RWPE1 (cell line): ENCODE results near the gene TANC1.

Source experiments
- CTCF ChIA-PET: fragments of 350-600 bp; sonication (Branson Sonifier 250); formaldehyde crosslinking; extraction: SDS; loops from one replicate; lab custom pipeline; 2021; lab: Yijun Ruan, JAX
- POLR2A ChIA-PET: fragments of 400-600 bp; formaldehyde crosslinking; extraction: SDS; loops from one replicate; lab custom pipeline; 2020; ENCODE audit warnings: antibody characterized with exemption; ENCODE audit not compliant: low non-redundant PET; lab: Yijun Ruan, JAX
- DNase-seq: peaks from one replicate; pipeline ENCODE4 v3.0.0; 2012; ENCODE audit warnings: low spot score
- H3K27ac ChIP-seq: fragments of 450-650 bp; 2 replicates; pipeline ENCODE4 v1.5.1; 2017
- TF ChIP-seq, protein P1 (sequence below): fragments of 450-650 bp; conservative IDR thresholded peaks from 2 replicates; pipeline ENCODE4 v1.5.1; 2017; ENCODE audit warnings: low read depth, mild to moderate bottlenecking

The TANC1 gene

DNA sequence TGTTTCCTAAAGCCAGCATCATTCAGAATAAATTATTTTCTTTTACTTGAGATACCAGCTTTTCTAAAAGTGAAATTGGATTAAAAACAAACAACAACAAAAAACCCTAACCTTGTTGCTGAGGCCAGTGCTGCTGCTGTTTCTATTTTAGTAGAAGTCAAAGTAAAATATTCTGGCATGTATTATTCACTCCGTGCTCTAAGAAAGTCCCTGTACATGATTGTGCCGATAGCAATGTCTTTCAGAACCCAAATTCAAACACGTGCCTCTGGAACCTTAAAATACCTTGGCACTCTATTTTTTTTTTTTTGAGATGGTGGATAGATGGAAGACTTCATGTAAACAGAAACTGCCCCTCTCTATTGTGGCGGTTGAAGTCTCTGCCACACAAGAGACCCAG is 43.7 kb downstream of the TANC1 start:
- TF ChIP-seq, protein P1, sequence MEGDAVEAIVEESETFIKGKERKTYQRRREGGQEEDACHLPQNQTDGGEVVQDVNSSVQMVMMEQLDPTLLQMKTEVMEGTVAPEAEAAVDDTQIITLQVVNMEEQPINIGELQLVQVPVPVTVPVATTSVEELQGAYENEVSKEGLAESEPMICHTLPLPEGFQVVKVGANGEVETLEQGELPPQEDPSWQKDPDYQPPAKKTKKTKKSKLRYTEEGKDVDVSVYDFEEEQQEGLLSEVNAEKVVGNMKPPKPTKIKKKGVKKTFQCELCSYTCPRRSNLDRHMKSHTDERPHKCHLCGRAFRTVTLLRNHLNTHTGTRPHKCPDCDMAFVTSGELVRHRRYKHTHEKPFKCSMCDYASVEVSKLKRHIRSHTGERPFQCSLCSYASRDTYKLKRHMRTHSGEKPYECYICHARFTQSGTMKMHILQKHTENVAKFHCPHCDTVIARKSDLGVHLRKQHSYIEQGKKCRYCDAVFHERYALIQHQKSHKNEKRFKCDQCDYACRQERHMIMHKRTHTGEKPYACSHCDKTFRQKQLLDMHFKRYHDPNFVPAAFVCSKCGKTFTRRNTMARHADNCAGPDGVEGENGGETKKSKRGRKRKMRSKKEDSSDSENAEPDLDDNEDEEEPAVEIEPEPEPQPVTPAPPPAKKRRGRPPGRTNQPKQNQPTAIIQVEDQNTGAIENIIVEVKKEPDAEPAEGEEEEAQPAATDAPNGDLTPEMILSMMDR, result no peak
- H3K27ac ChIP-seq, result no peak overlapping the region
- ChIA-PET POLR2A (no interaction called here), CTCF (interaction anchor here (0.6 kb wide), 1 partner anchor 226 kb away, joined by 3 read pairs; no protein-coding TSS in a partner anchor)
- no peak for DNase-seq

DNA sequence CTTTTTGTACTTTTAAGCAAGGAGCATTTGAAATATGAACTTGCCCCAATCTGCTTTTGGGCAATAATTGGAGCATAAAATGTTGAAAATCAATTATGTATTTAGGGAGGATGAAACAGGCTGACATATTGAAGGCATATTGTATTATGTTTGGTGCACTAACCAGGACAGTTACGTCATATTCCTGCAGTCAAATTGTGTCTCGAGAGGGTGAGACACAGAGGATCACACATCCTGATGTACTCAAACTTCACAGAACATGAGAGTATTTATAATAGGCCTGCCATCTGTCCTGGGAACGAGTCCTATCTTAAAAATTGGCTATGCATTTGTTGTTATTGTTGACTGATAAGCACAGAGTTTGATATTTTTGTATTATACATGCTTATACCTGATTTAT is 44.7 kb downstream of the TANC1 start:
- DNase-seq, result no peak
- TF ChIP-seq, protein P1, result no peak
- no peak overlapping the region for H3K27ac ChIP-seq
- ChIA-PET CTCF (no interaction called here), POLR2A (no interaction called here)

DNA sequence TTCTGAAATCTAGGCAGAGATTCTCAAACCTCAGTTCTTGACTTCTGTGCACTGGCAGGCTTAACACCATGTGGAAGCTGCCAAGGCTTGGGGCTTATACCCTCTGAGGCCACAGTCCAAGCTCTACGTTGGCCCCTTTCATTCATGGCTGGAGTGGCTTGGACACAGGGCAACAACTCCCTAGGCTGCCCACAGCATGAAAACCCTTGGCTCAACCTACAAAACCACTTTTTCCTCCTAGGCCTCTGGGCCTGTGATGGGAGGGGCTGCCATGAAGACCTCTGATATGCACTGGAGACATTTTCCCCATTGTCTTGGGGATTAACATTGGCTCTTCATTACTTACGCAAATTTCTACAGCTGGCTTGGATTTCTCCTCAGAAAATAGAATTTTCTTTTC is 46.7 kb downstream of the TANC1 start:
- DNase-seq, result no peak
- CTCF ChIA-PET, result interaction anchor here (0.6 to 0.8 kb wide), 2 partner anchors 104 to 140 kb away, joined by 3 read pairs; no protein-coding TSS in a partner anchor
- TF ChIP-seq, protein P1, result no peak
- POLR2A ChIA-PET, result no interaction called here
- no peak overlapping the region for H3K27ac ChIP-seq

DNA sequence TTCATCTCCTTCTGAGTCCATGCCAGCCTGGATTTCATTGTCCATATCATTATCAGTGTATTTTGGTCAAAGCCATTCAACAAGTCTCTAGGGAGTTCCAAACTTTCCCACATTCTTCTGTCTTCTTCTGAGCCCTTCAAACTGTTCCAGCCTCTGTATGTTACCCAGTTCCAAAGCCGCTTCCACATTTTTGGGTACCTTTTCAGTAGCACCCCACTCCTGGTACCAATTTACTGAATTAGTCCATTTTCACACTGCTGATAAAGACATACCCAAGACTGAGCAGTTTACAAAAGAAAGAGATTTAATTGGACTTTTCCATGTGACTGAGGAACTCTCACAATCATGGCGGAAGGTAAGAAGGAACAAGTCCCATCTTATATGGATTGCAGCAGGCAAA is 47.4 kb downstream of the TANC1 start:
- ChIA-PET CTCF (no interaction called here), POLR2A (no interaction called here)
- H3K27ac ChIP-seq, result no peak overlapping the region
- TF ChIP-seq, protein P1, result no peak
- no peak for DNase-seq

DNA sequence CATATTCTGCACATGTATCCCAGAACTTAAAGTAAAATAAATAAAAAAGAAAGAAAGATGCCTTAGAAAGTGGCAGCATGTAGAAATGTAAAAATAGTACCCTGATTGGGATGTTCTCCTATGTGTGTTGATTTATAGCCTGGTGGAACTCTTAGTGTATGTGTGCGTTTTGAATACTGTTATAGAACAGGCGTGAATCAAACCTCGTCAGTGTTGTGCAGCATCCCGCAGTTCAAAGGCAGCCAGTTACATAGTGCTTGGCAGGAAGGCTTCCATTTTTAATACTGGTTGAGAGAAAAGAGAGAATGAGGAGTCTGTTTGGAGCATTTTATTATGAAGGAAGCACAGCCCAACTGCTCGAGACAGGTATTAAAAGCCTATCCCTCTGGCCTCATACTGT is 49.4 kb downstream of the TANC1 start:
- no peak overlapping the region for H3K27ac ChIP-seq
- ChIA-PET CTCF (no interaction called here), POLR2A (no interaction called here)
- DNase-seq, result no peak
- TF ChIP-seq, protein P1, result no peak

DNA sequence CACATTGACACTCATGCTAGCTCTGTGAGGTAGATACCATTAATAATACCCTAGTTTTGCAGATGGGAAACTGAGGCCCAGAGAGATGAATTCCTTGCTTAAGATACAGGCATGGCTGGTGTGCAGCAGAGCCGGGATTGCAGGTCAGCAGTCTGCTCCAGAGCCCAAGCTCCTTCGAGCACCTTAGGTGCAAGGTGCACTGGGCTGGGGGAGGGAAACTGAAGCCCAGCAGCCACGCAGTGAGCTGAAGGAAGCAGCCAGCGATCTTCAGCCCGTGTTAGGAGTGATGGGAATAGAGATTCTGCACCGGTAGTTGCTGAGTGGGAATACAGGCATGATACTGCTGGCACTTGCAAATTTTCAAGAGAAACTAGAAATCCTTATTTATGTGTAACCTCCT is 50.6 kb downstream of the TANC1 start:
- ChIA-PET POLR2A (no interaction called here), CTCF (interaction anchor here (0.7 kb wide), 1 partner anchor 47 kb away, joined by 4 read pairs; no protein-coding TSS in a partner anchor)
- TF ChIP-seq, protein P1, result no peak
- H3K27ac ChIP-seq, result no peak overlapping the region
- no peak for DNase-seq
